H1 (cell line): Measurements from ENCODE around the gene ARHGAP15. TPM values are rescaled to one million over a fixed set of nuclear protein-coding genes. Genes with fewer than 3 reads are reported as not detected.

Experiments used
- CTCF ChIA-PET: fragments of 300-600 bp; sonication (Branson Sonifier 250); formaldehyde crosslinking; loops from one replicate; lab custom pipeline; 2021; ENCODE audit not compliant: partially characterized antibody; lab: Charles Lee
- POLR2A ChIA-PET: fragments of 300-600 bp; sonication (Branson Sonifier 250); formaldehyde crosslinking; loops from one replicate; lab custom pipeline; 2021; ENCODE audit warnings: inconsistent platforms; ENCODE audit not compliant: partially characterized antibody; lab: Charles Lee
- DNase-seq, 2 experiments: peaks; one replicate each; pipeline versions ENCODE4 v3.0.0 to v3.0.0-alpha.2; 2010 to 2022; ENCODE audit warnings: low spot score in 2 of 2, low read depth in 1 of 2, mixed read lengths in 1 of 2
- FAIRE-seq: peaks from 2 replicates; lab custom pipeline; 2011; peaks lifted over from hg19 to GRCh38; lab: Jason Lieb, UNC
- H2AFZ ChIP-seq: 2 replicates; pipeline ENCODE4 v1.8.1; 2012; ENCODE audit warnings: low read length, inconsistent platforms
- H2AK5ac ChIP-seq: 2 replicates; pipeline ENCODE4 v1.6.1; 2013; ENCODE audit warnings: low read depth, low read length
- H2BK120ac ChIP-seq: replicated peaks from 2 replicates; pipeline ENCODE3; 2013; ENCODE audit warnings: low read depth, low read length, inconsistent platforms
- H2BK12ac ChIP-seq: 2 replicates; pipeline ENCODE4 v1.6.1; 2013; ENCODE audit warnings: low read depth, low read length
- H2BK15ac ChIP-seq: 2 replicates; pipeline ENCODE4 v1.6.1; 2013; ENCODE audit warnings: low read length
- H2BK20ac ChIP-seq: 2 replicates; pipeline ENCODE4 v1.6.1; 2013; ENCODE audit warnings: low read length
- H2BK5ac ChIP-seq: 2 replicates; pipeline ENCODE4 v1.6.1; 2013; ENCODE audit warnings: low read depth, low read length
- H3K14ac ChIP-seq: 2 replicates; pipeline ENCODE4 v1.6.1; 2013; ENCODE audit warnings: inconsistent platforms; ENCODE audit not compliant: insufficient read length
- H3K18ac ChIP-seq: 2 replicates; pipeline ENCODE4 v1.6.1; 2013; ENCODE audit warnings: low read length; ENCODE audit errors: extremely low read depth
- H3K23ac ChIP-seq: 2 replicates; pipeline ENCODE4 v1.6.1; 2013; ENCODE audit warnings: inconsistent platforms; ENCODE audit not compliant: insufficient read length
- H3K23me2 ChIP-seq: 2 replicates; pipeline ENCODE4 v1.6.1; 2013; ENCODE audit warnings: low read depth, low read length
- H3K27ac ChIP-seq: 2 replicates; pipeline ENCODE4 v1.6.1; 2011; ENCODE audit warnings: low read depth, low read length, inconsistent platforms
- H3K27me3 ChIP-seq, 4 experiments: replicated peaks in 1 of 4; 1 replicate in 1 of 4; 2 replicates in 3 of 4; pipeline versions ENCODE4 v1.6.1 to v1.8.1; 2011 to 2013; ENCODE audit warnings: low read length in 3 of 4, mild to moderate bottlenecking in 3 of 4, inconsistent platforms in 2 of 4, mixed read lengths in 2 of 4, moderate library complexity in 1 of 4; ENCODE audit not compliant: control insufficient read depth in 3 of 4, insufficient read depth in 3 of 4; ENCODE audit errors: extremely low read depth in 1 of 4
- H3K36me3 ChIP-seq, 4 experiments: 2 replicates each; pipeline versions ENCODE4 v1.6.1 to v1.8.1; 2011 to 2013; ENCODE audit warnings: mild to moderate bottlenecking in 4 of 4, low read length in 3 of 4, moderate library complexity in 2 of 4, control low read depth in 1 of 4, inconsistent platforms in 1 of 4; ENCODE audit not compliant: insufficient read depth in 4 of 4, control insufficient read depth in 2 of 4
- H3K4ac ChIP-seq: replicated peaks from 2 replicates; pipeline ENCODE3; 2013; ENCODE audit warnings: low read length, low read depth, mixed read lengths, inconsistent platforms; ENCODE audit not compliant: insufficient read length
- H3K4me1 ChIP-seq, 4 experiments: replicated peaks in 1 of 4; 1 replicate in 1 of 4; 2 replicates in 3 of 4; pipeline versions ENCODE4 v1.6.1 to v1.8.1; 2011 to 2013; ENCODE audit warnings: low read length in 3 of 4, inconsistent platforms in 2 of 4, mixed read lengths in 1 of 4; ENCODE audit not compliant: insufficient read depth in 4 of 4, control insufficient read depth in 3 of 4
- H3K4me2 ChIP-seq, 2 experiments: 2 replicates each; pipeline versions ENCODE4 v1.6.1 to v1.8.1; 2011 to 2013; ENCODE audit warnings: low read depth in 2 of 2, low read length in 2 of 2, control low read depth in 1 of 2, inconsistent platforms in 1 of 2, mild to moderate bottlenecking in 1 of 2; ENCODE audit not compliant: insufficient read depth in 1 of 2
- H3K4me3 ChIP-seq, 4 experiments: fragments of 200-600, 300-600 bp in 1 of 4; sonication (generic), shearing (Covaris generic), sonication (Bioruptor Twin) in 1 of 4; 2 replicates each; pipeline versions ENCODE4 v1.5.1 to v1.8.1; 2011 to 2016; ENCODE audit warnings: low read length in 4 of 4, low read depth in 3 of 4, control low read depth in 2 of 4, inconsistent platforms in 2 of 4, mild to moderate bottlenecking in 2 of 4, mixed read lengths in 1 of 4, moderate library complexity in 1 of 4; ENCODE audit not compliant: insufficient read depth in 2 of 4; ENCODE audit errors: extremely low read depth in 1 of 4
- H3K56ac ChIP-seq: replicated peaks from 2 replicates; pipeline ENCODE3; 2013; ENCODE audit warnings: low read depth, mild to moderate bottlenecking, mixed read lengths, low read length, inconsistent platforms; ENCODE audit not compliant: insufficient read length
- H3K79me1 ChIP-seq: 2 replicates; pipeline ENCODE4 v1.6.1; 2013; ENCODE audit warnings: low read depth, low read length, control low read depth
- H3K79me2 ChIP-seq, 2 experiments: 2 replicates each; pipeline versions ENCODE4 v1.6.1 to v1.8.1; 2012 to 2013; ENCODE audit warnings: low read length in 2 of 2, mild to moderate bottlenecking in 2 of 2, inconsistent platforms in 1 of 2; ENCODE audit not compliant: insufficient read depth in 2 of 2, control insufficient read depth in 1 of 2
- H3K9ac ChIP-seq, 4 experiments: replicated peaks in 1 of 4; 1 replicate in 1 of 4; 2 replicates in 3 of 4; pipeline versions ENCODE4 v1.6.1 to v1.8.1; 2011 to 2013; ENCODE audit warnings: low read depth in 3 of 4, low read length in 3 of 4, control low read depth in 2 of 4, mild to moderate bottlenecking in 2 of 4, moderate library complexity in 2 of 4, inconsistent platforms in 1 of 4; ENCODE audit errors: extremely low read depth in 1 of 4
- H3K9me3 ChIP-seq, 2 experiments: 2 replicates each; pipeline versions ENCODE4 v1.6.1 to v1.8.1; 2012 to 2013; ENCODE audit warnings: mild to moderate bottlenecking in 2 of 2, moderate library complexity in 2 of 2, control low read depth in 1 of 2, inconsistent platforms in 1 of 2, low read depth in 1 of 2, low read length in 1 of 2, mixed read lengths in 1 of 2; ENCODE audit not compliant: insufficient read depth in 2 of 2
- H4K20me1 ChIP-seq, 2 experiments: replicated peaks in 1 of 2; 2 replicates each; pipeline versions ENCODE3 to v1.8.1; 2011 to 2013; ENCODE audit warnings: inconsistent platforms in 2 of 2, low read length in 2 of 2, mild to moderate bottlenecking in 1 of 2; ENCODE audit not compliant: insufficient read depth in 2 of 2, control insufficient read depth in 1 of 2
- H4K5ac ChIP-seq: 2 replicates; pipeline ENCODE4 v1.6.1; 2013; ENCODE audit warnings: low read length, low read depth, mixed read lengths, inconsistent platforms; ENCODE audit not compliant: insufficient read length
- H4K8ac ChIP-seq: 2 replicates; pipeline ENCODE4 v1.8.0; 2013; ENCODE audit warnings: mild to moderate bottlenecking, moderate library complexity, low read length, inconsistent platforms; ENCODE audit not compliant: insufficient read depth; ENCODE audit errors: extremely low read depth
- H4K91ac ChIP-seq: replicated peaks from 2 replicates; pipeline ENCODE3; 2013; ENCODE audit warnings: low read length, mixed read lengths, inconsistent platforms; ENCODE audit not compliant: insufficient read length
- ATF2 ChIP-seq: IDR thresholded peaks from 2 replicates; pipeline ENCODE4 v1.6.1; 2012; ENCODE audit warnings: low read length, inconsistent platforms
- CBX8 ChIP-seq: fragments of 300-800, 300-1000 bp; sonication (generic); IDR thresholded peaks from 2 replicates; pipeline ENCODE4 v1.7.1; 2016; ENCODE audit warnings: low read depth, low read length, borderline replicate concordance
- CREB1 ChIP-seq: IDR thresholded peaks from 2 replicates; pipeline ENCODE4 v1.6.1; 2012; ENCODE audit warnings: inconsistent platforms
- MAFK ChIP-seq: IDR thresholded peaks from 2 replicates; pipeline ENCODE4 v1.6.1; 2012; ENCODE audit warnings: low read depth, mild to moderate bottlenecking, improper control_type of control experiment, low read length
- POLR2A ChIP-seq, 2 experiments: IDR thresholded peaks; 1 replicate in 1 of 2; 2 replicates in 1 of 2; pipeline ENCODE4 v1.6.1; 2011; ENCODE audit warnings: low read depth in 2 of 2, low read length in 2 of 2, mild to moderate bottlenecking in 2 of 2; ENCODE audit errors: control extremely low read depth in 1 of 2
- SAP30 ChIP-seq: fragments of 300-600 bp; sonication (generic); IDR thresholded peaks from 2 replicates; pipeline ENCODE4 v1.7.1; 2012; ENCODE audit warnings: low read length, moderate library complexity, mild to moderate bottlenecking, inconsistent platforms; ENCODE audit not compliant: insufficient read depth, insufficient replicate concordance
- SIX5 ChIP-seq: IDR thresholded peaks from 2 replicates; pipeline ENCODE4 v1.6.1; 2011; ENCODE audit warnings: mild to moderate bottlenecking, low read depth, low read length
- SP2 ChIP-seq: IDR thresholded peaks from 2 replicates; pipeline ENCODE4 v1.6.1; 2012; ENCODE audit warnings: mild to moderate bottlenecking, low read length, inconsistent platforms
- YY1 ChIP-seq: IDR thresholded peaks from 2 replicates; pipeline ENCODE4 v1.6.1; 2011; ENCODE audit warnings: low read depth, mild to moderate bottlenecking, low read length
- WGBS, 2 experiments: shearing (Covaris generic) in 1 of 2; methylation state at CpG; one replicate each; pipeline versions ENCODE4 v1.1.6 to v1.1.7; 2013 to 2015; ENCODE audit warnings: low lambda C conversion rate in 2 of 2, mixed read lengths in 2 of 2, inconsistent platforms in 1 of 2, low coverage in 1 of 2, missing lambda C conversion rate in 1 of 2; ENCODE audit not compliant: insufficient replicate concordance in 2 of 2, insufficient coverage in 1 of 2, insufficient read length in 1 of 2; ENCODE audit errors: extremely low coverage in 1 of 2, missing lambda C conversion rate in 1 of 2; 5-methylcytosine and 5-hydroxymethylcytosine counted together
- polyA plus RNA-seq, 7 experiments: library from polyadenylated mRNA; depleted of rRNA in 3 of 7; stranded (reverse) in 5 of 7; unstranded in 2 of 7; fragments of >200 nt in 5 of 7; fragments of 200-250 nt in 2 of 7; gene quantifications; 1 replicate in 5 of 7; 2 replicates in 1 of 7; 4 replicates in 1 of 7; pipeline versions ENCODE4 v1.2.1 to v1.2.3, GENCODE V29; 2011 to 2013; ENCODE audit warnings: missing spikeins in 2 of 7, mixed read lengths in 2 of 7
- total RNA-seq: library from RNA; stranded (reverse); fragmentation: NEBNext Ultra II Directional; extraction: Animal tissue kit (Norgen Biotek cat#: 25700); gene quantifications from 2 replicates; pipeline ENCODE4 v1.2.1, GENCODE V29; 2021
- TF ChIP-seq, protein P1 (sequence below), 3 experiments: IDR thresholded peaks; 1 replicate in 2 of 3; 2 replicates in 1 of 3; pipeline versions ENCODE4 v1.5.1 to v1.6.1; 2011; ENCODE audit warnings: low read length in 3 of 3, mild to moderate bottlenecking in 3 of 3, inconsistent platforms in 2 of 3, low read depth in 1 of 3, moderate library complexity in 1 of 3; ENCODE audit not compliant: insufficient read depth in 1 of 3; ENCODE audit errors: control extremely low read depth in 1 of 3

ARHGAP15 gene
- total and polyA plus RNA-seq, 2 of the 8 experiments (the other 6 are each of a cell fraction or from before 2014, with no cell fraction given) = not detected

DNA sequence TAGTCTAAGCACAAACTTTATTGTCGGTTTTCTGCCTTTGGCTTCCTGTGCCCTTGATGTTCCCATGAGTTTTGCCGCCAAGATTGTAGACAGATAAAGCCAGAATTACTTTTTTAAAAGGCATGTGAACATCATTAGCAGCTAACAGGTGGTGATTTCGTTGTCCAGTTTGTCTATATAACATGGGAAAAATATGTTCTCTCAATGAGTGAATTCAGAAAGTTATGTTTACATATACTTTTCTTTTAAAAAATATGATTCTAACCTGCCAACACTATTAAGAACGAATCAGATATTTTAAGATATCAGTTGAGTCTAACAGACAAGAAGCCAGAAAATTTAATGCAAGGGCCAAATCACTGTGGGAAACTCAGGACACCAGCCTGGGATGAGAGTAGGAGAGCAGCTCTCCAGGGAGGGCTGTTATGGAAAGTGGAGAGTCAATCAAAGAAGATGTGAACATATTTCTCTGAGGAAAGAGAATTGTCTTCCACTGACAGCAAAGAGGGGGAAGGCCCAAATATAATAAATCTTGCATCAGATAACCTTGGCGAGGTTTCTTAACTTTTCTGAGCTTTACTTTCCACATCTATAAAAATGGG lies 311.3 kb downstream of the ARHGAP15 start:
- CTCF ChIA-PET = no interaction called here
- FAIRE-seq = no peak
- TF ChIP-seq SP2 = no peak
- no peak for TF ChIP-seq CBX8
- TF ChIP-seq YY1 = no peak
- TF ChIP-seq SAP30 = no peak
- TF ChIP-seq MAFK = no peak
- TF ChIP-seq SIX5 = no peak
- TF ChIP-seq, protein P1, sequence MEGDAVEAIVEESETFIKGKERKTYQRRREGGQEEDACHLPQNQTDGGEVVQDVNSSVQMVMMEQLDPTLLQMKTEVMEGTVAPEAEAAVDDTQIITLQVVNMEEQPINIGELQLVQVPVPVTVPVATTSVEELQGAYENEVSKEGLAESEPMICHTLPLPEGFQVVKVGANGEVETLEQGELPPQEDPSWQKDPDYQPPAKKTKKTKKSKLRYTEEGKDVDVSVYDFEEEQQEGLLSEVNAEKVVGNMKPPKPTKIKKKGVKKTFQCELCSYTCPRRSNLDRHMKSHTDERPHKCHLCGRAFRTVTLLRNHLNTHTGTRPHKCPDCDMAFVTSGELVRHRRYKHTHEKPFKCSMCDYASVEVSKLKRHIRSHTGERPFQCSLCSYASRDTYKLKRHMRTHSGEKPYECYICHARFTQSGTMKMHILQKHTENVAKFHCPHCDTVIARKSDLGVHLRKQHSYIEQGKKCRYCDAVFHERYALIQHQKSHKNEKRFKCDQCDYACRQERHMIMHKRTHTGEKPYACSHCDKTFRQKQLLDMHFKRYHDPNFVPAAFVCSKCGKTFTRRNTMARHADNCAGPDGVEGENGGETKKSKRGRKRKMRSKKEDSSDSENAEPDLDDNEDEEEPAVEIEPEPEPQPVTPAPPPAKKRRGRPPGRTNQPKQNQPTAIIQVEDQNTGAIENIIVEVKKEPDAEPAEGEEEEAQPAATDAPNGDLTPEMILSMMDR (IDR thresholded peaks at IDR 0.05; ENCODE audit: control extremely low read depth in 1 of 3, insufficient read depth in 1 of 3, low read depth in 1 of 3, low read length in 3 of 3) = no peak
- no peak for TF ChIP-seq POLR2A (IDR thresholded peaks at IDR 0.05; ENCODE audit: control extremely low read depth in 1 of 2, low read depth in 2 of 2, low read length in 2 of 2)
- no peak for TF ChIP-seq CREB1
- no peak for TF ChIP-seq ATF2

More for the DNA sequence above, 311.3 kb downstream of the ARHGAP15 start:
- Histone ChIP-seq H3K4me1 (no peaks in the 10 kb centered on the region), H3K4me2 (no peak overlapping the region), H3K14ac (no peak overlapping the region), H2BK15ac (no peak overlapping the region), H3K56ac (no peak overlapping the region), H3K27ac (no peak overlapping the region), H2BK20ac (no peak overlapping the region), H4K5ac (no peak overlapping the region), H3K79me2 (no peaks in the 10 kb centered on the region), H3K4me3 (no peak overlapping the region), H2BK12ac (no peak overlapping the region), H4K91ac (no peak overlapping the region), H4K8ac (no peak overlapping the region), H3K36me3 (no peaks in the 10 kb centered on the region), H3K4ac (no peak overlapping the region), H3K27me3 (no peaks in the 10 kb centered on the region), H3K9ac (no peak overlapping the region), H3K79me1 (no peaks in the 10 kb centered on the region), H2AK5ac (no peak overlapping the region), H3K9me3 (no peaks in the 10 kb centered on the region), H2BK120ac (no peak overlapping the region), H3K23me2 (no peaks in the 10 kb centered on the region), H4K20me1 (no peaks in the 10 kb centered on the region), H2BK5ac (no peak overlapping the region), H2AFZ (no peak overlapping the region), H3K18ac (no peak overlapping the region), H3K23ac (no peak overlapping the region)
- no peak for DNase-seq
- WGBS, 2 experiments = 88% methylated on average over 5 of the region's 5 CpGs; no CpG with 5 or more reads in 1 of the 2 experiments
- POLR2A ChIA-PET = no interaction called here
